ENCODE measurements around the gene MASTL.

Gene MASTL

DNA sequence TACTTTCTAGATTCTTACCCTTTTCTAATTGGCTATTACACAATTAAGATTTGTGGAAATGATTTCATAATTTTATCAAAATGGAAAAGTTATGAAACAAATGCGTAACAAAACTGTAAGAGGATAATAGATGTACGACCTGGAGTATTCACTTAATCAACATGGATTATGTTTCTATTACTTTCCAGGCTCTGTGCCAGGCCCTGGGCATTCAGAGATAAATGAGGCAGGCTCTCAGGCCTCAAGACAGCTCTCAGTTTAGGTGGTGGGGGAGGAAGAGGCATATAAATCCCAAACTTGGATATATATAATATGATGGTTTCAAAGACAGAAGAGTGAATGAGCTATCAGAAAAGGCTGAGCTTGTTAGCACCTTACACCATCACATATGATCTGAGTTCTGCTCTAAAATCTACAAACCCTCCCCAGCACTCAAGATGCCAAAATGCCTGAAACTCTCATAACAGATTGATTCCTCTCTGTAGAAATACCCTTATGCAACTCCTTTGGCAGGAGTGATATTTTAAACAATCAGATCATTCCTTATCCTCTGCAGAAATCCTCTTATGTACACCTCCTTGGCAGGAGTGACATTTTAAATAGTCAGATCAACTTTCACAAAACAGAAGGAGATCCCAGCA is 42.9 kb downstream of the MASTL start:
- peaks cover 4% of the 10 kb centered on the region for H3K4me1 ChIP-seq (ENCODE audit: control insufficient read depth, insufficient read depth, low read length)
- peaks cover 36% of the 10 kb centered on the region in 2 experiments for H3K36me3 ChIP-seq (ENCODE audit: control insufficient read depth in 2 of 2, insufficient read depth in 1 of 2, low read length in 2 of 2)
- CTCF ChIA-PET = no interaction called here
- peak overlapping the region; percentile 37; the same call in 1 of the 2 replicates for H3K27ac ChIP-seq (ENCODE audit: extremely low read depth, low read depth, low read length)
- TF ChIP-seq SCRT2 (tag by site-specific recombination; IDR thresholded peaks at IDR 0.05) (no peak), GLI4 (tag by site-specific recombination; IDR thresholded peaks at IDR 0.05) (no peak), ZBTB17 (tag by site-specific recombination; IDR thresholded peaks at IDR 0.05) (peak; percentile 39; the same call in 1 of the 2 replicates), ZNF747 (tag by site-specific recombination; IDR thresholded peaks at IDR 0.05) (no peak), OSR2 (tag by site-specific recombination; IDR thresholded peaks at IDR 0.05) (peak; percentile 79), ZNF394 (tag by site-specific recombination; IDR thresholded peaks at IDR 0.05; ENCODE audit: borderline replicate concordance) (no peak), ZNF248 (tag by site-specific recombination; IDR thresholded peaks at IDR 0.05) (no peak), ZNF670 (tag by site-specific recombination; IDR thresholded peaks at IDR 0.05; ENCODE audit: low read depth) (no peak), ZNF626 (tag by site-specific recombination; IDR thresholded peaks at IDR 0.05) (no peak), GLIS2 (tag by site-specific recombination; IDR thresholded peaks at IDR 0.05) (no peak)
- TF ChIP-seq, protein P1, sequence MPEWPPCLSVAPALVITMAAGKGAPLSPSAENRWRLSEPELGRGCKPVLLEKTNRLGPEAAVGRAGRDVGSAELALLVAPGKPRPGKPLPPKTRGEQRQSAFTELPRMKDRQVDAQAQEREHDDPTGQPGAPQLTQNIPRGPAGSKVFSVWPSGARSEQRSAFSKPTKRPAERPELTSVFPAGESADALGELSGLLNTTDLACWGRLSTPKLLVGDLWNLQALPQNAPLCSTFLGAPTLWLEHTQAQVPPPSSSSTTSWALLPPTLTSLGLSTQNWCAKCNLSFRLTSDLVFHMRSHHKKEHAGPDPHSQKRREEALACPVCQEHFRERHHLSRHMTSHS (tag by site-specific recombination; IDR thresholded peaks at IDR 0.05) = no peak
- TF ChIP-seq, protein P2, sequence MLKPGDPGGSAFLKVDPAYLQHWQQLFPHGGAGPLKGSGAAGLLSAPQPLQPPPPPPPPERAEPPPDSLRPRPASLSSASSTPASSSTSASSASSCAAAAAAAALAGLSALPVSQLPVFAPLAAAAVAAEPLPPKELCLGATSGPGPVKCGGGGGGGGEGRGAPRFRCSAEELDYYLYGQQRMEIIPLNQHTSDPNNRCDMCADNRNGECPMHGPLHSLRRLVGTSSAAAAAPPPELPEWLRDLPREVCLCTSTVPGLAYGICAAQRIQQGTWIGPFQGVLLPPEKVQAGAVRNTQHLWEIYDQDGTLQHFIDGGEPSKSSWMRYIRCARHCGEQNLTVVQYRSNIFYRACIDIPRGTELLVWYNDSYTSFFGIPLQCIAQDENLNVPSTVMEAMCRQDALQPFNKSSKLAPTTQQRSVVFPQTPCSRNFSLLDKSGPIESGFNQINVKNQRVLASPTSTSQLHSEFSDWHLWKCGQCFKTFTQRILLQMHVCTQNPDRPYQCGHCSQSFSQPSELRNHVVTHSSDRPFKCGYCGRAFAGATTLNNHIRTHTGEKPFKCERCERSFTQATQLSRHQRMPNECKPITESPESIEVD (tag by site-specific recombination; IDR thresholded peaks at IDR 0.05) = 0 out of 2 replicates have a peak, but pooled peaks have one; percentile 15
- TF ChIP-seq, protein P3, sequence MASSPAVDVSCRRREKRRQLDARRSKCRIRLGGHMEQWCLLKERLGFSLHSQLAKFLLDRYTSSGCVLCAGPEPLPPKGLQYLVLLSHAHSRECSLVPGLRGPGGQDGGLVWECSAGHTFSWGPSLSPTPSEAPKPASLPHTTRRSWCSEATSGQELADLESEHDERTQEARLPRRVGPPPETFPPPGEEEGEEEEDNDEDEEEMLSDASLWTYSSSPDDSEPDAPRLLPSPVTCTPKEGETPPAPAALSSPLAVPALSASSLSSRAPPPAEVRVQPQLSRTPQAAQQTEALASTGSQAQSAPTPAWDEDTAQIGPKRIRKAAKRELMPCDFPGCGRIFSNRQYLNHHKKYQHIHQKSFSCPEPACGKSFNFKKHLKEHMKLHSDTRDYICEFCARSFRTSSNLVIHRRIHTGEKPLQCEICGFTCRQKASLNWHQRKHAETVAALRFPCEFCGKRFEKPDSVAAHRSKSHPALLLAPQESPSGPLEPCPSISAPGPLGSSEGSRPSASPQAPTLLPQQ (tag by site-specific recombination; IDR thresholded peaks at IDR 0.05) = no peak
- TF ChIP-seq, protein P4, sequence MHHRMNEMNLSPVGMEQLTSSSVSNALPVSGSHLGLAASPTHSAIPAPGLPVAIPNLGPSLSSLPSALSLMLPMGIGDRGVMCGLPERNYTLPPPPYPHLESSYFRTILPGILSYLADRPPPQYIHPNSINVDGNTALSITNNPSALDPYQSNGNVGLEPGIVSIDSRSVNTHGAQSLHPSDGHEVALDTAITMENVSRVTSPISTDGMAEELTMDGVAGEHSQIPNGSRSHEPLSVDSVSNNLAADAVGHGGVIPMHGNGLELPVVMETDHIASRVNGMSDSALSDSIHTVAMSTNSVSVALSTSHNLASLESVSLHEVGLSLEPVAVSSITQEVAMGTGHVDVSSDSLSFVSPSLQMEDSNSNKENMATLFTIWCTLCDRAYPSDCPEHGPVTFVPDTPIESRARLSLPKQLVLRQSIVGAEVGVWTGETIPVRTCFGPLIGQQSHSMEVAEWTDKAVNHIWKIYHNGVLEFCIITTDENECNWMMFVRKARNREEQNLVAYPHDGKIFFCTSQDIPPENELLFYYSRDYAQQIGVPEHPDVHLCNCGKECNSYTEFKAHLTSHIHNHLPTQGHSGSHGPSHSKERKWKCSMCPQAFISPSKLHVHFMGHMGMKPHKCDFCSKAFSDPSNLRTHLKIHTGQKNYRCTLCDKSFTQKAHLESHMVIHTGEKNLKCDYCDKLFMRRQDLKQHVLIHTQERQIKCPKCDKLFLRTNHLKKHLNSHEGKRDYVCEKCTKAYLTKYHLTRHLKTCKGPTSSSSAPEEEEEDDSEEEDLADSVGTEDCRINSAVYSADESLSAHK (tag by site-specific recombination; IDR thresholded peaks at IDR 0.05) = no peak
- no peaks in the 10 kb centered on the region for H3K9me3 ChIP-seq (ENCODE audit: control insufficient read depth, insufficient read depth, low read depth, low read length)
- H3K4me3 ChIP-seq (ENCODE audit: low read depth, low read length) = no peak overlapping the region
- POLR2A ChIA-PET = interaction anchor here (1.1 kb wide), 1 partner anchor 44 kb away, joined by 3 read pairs; the partner anchor contains the start of gene YME1L1

DNA sequence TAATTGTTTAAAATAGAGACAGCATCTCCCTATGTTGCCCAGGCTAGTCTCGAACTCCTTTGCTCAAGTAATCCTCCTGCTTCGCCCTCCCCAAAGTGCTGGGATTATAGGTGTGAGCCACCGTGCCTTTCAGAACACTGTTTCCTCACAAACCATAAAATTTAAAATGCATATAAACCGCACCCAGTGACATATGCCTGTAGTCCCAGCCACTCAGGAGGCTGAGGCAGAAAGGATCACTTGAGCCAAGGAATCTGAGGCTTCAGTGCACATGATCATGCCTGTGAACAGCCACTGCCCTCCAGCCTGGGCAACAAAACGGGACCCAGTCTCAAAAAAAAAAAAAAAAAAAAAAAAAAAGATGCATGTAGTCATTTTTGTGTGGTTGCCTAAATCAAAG is 48.7 kb downstream of the MASTL start:
- no peak overlapping the region for H3K4me3 ChIP-seq (ENCODE audit: low read depth, low read length)
- H3K4me1 ChIP-seq (ENCODE audit: control insufficient read depth, insufficient read depth, low read length) = no peaks in the 10 kb centered on the region
- H3K36me3 ChIP-seq (ENCODE audit: control insufficient read depth in 2 of 2, insufficient read depth in 1 of 2, low read length in 2 of 2) = peaks cover 61 to 71% of the 10 kb centered on the region in 2 experiments
- ChIA-PET POLR2A (no interaction called here), CTCF (no interaction called here)
- TF ChIP-seq ZNF548 (tag by site-specific recombination; IDR thresholded peaks at IDR 0.05) (no peak), ZNF214 (tag by site-specific recombination; IDR thresholded peaks at IDR 0.05; ENCODE audit: borderline replicate concordance) (no peak)
- no peak overlapping the region for H3K27ac ChIP-seq (ENCODE audit: extremely low read depth, low read depth, low read length)
- H3K9me3 ChIP-seq (ENCODE audit: control insufficient read depth, insufficient read depth, low read depth, low read length) = no peaks in the 10 kb centered on the region

Measured in HEK293 (cell line).